HG03159 (cell line): Measurements from ENCODE around the gene ALDH3B1.

ENCODE experiments used
- ATAC-seq: cut with Tn5 transposase; IDR thresholded peaks from one replicate; pipeline ENCODE4 v1.9.1; 2021; ENCODE audit warnings: mild to moderate bottlenecking, moderate library complexity; ENCODE audit not compliant: unreplicated experiment

The ALDH3B1 gene

GRCh38 chr11:68057807-68058206 is 47.7 kb downstream of the ALDH3B1 start:
- ATAC-seq, result no peak

DNA sequence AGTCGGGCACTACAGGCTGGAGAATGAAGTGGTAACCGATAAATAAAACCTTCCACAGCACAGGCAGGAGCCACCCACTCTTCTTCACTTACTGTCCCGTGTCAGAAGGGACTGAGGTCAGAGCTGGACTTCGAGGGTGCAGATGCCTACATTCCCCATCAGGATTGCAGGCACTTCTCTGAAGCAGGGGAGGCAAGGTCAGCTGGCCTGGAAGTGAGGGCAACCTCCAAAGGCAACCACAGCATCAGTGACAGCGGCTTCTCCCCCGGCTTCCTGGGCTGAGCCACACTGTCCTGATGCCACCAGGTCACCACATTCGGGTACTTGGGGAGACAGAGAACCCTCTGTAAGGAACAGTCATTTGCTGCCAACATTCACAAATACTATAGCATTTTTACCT is 51.4 kb downstream of the ALDH3B1 start:
- no peak for ATAC-seq

DNA sequence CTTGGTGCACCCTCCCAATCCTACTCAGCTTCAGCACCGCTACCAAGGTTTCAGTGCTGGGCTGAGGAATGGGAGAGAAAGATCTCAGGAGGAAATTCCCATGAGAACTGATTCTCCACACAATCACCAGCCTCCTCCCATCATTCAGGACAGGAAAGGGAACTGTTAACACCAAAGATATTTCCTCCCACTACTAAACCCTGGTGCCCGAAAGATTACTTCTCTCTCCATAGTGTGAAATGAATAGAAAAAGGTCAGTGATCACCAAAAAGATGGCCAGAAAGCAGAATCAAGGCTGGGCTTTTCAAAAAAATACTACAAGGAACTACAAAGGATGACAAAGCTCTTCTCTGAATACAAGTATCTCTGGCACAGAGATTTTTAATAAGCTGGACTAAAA is 54.8 kb downstream of the ALDH3B1 start:
- no peak for ATAC-seq

DNA sequence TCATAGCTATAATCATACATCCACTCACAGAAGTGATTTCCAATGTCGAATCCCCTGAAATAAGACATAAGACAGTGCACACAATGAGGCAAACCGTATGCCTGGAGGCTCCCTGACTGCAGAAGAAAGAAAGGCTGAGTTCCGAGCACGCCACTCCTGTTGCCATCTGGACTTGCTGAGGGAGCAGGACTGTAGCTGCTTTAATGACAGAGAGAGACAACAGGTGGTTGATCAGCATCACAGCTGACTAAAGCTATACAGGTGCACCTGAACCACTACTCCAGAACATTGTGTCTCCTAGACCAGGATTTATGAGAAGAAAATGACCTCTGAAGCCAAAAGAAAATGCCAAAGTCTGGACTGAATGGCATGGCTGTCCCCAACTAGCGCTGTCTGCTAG is 55.7 kb downstream of the ALDH3B1 start:
- no peak for ATAC-seq

DNA sequence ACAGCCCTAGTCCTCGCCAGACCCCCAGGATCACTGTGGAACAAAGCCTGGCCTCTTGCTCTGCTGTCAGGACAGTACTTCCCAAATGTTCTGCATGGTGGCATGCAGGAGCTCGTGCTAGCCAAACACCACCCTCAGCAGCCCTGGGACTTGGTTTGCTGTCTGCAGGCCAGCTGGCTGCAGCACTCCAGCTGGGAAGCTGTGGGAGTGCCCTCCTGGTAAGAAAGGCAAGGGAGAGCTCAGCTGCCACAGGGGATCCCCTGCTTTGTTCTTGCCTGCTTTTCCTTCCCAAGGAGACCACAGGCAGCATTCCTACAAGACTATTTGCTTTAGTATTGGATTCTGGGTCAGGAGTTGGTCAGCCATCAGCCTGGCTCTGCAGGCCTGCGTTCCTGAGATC is 56.6 kb downstream of the ALDH3B1 start:
- ATAC-seq, result no peak

- no peak for ATAC-seq
Measured at GRCh38 chr11:68067991-68068390, 57.9 kb downstream of the ALDH3B1 start.

DNA sequence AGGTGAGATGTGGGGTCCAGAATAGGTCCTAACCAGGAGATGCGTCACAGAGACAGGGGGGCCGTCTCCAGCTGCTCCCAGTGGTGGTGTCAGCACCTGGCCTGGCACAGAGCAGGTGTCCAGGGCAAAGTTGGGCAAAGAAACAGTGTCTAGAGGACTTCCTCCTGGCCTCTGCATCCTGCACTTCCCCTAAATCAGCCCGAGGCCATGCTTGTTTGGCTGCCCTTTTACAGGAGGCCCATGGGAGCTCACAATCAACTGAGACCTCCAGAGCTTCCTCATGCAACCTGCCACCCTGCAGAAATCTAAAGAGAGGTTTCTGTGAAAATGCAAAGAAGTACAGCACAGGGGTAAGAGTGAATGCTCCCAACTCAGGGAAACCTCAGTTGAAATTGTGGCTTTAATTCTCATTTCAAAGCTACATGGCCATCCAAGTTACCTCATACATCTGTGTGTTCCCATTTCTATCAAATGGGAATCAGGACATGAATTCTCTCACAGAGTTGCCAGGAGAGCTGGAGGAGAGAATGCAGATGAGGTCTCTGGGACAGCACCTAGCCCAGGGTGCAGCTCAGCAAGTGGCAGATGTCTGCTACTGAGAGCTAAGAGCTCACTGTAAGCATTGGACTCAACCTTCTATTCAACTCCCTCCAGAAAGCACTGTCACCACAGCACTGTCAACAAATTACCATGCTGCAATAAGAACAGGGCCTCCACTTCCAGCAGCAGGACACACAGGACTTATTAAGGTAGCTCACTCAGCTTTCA is 61.3 kb downstream of the ALDH3B1 start:
- ATAC-seq, result no peak

- ATAC-seq, result no peak
Measured at GRCh38 chr11:68074584-68075352, 64.6 kb downstream of the ALDH3B1 start.

- ATAC-seq, result no peak
Measured at GRCh38 chr11:68076371-68077042, 66.4 kb downstream of the ALDH3B1 start.

DNA sequence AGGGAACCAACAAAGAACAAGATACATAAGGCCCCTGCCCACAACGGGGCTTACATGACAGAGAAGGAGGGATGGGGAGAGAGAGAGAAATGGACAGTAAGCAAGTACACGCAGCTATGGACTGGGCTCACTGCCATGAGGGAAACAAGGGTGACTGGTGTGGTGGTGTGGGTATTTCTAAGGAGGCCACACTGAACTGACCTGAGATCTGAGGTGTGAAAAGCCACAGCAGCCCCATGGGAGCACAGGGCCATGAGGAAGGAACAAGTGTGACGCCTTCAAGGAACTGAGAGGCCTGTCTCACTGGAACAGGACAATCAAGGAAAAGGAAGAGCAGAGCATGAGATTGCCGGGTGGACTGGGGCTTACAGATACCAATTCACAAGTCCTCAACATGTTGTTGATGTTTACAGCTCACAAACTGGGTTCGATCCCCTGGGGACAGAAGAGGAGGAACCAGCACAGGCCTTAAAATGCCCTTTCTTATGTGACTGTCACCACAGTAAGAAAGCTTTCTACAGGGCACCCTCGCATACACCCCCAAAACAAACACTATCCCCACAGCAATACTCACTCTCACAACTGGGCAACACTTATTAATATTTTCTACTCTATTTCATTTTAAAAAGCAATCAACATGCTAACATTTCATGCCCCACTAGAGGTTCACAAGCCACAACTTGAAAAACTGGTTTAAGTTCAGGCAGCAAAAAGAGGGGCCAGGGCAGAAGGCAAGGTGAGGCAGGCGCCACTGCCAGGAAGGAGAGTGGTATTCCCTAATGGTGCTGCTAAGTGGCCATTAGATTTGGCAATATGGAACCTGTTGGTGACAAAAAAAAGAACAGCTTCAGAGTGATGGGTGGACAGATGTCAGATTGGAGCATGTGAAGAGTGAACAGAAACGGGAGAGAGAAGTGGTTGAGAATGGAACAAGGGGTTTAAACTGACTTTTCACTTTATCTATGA is 67.8 kb downstream of the ALDH3B1 start:
- no peak for ATAC-seq
